ENCODE measurements around the gene STC2. TPM values are rescaled to one million over a fixed set of nuclear protein-coding genes. Genes with fewer than 3 reads are reported as not detected.

The STC2 gene
- total and polyA plus RNA-seq, 2 of the 4 experiments (the other 2 are of a cell fraction), result 87.5 to 270 TPM

DNA sequence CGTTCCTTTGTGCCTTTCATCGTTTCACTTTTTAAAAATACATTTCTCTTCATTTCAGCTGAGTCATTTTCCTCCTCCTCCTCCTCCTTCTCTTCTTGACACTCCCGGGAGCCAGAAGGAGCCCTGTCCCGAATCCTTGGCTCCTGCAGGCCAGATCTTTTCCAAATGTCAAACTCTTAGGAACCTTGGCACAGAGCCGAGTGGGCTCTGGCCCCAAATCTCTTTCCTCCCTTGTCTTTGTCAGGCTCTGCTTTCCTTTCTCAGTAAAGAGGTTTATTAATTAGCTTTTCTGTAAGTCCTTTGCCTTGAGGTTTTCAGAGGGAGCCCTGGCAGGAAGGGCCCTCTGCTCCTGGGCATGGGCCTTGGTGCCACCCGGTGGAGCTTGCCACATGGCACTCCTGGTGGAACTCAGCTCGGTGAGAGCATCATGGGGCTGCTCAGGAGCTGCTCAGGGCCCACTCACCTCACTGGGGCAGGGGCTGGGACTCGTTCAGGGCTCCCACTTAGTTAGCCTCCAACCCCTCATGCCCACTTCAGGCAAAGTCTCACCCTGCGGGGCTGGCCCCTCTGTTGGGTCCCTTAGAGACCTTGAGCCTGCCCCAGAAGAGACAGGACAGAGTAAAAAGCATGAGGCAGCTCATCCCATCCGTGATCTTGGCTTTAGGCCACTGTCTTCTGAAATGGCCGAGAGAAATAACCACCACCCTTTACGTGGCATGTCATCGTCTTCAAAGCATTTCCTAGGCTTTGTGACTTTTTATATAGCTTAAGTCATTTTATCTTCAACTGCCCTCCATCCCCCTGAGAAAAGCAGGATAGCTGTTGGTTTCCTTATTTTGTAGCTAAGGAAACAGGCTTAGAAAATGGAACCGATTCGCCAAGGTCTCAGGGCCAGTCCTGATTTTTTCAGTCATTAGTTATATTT is 17.1 kb downstream of the STC2 start:
- in situ Hi-C loops (cut with MboI; ENCODE audit: low sequenced_read_pairs), result no loop called here
- Histone ChIP-seq H3K27ac (ENCODE audit: insufficient read depth, low read length) (peak overlapping the region; percentile 82), H2BK15ac (ENCODE audit: low read depth, low read length) (peak overlapping the region; percentile 96; the same call in 2 of the 3 replicates)

More for the DNA sequence above, 17.1 kb downstream of the STC2 start:
- Histone ChIP-seq H3K18ac (ENCODE audit: low read depth, low read length) (peak overlapping the region; percentile 97), H2AFZ (replicated peaks; ENCODE audit: low read length, poor library complexity) (peak overlapping the region; percentile 87), H3K79me1 (ENCODE audit: low read depth in 1 of 2, low read length in 2 of 2) (no peaks in the 10 kb centered on the region), H2AK5ac (ENCODE audit: low read depth, low read length) (peak overlapping the region; percentile 89), H3K36me3 (ENCODE audit: control insufficient read depth, insufficient read depth, low read length) (no peaks in the 10 kb centered on the region; the same call in 1 of the 2 replicates), H4K8ac (ENCODE audit: low read depth in 2 of 2, low read length in 2 of 2) (peak overlapping the region; percentile 88 to 89), H3K56ac (ENCODE audit: extremely low read depth, insufficient read depth, low read length) (peak overlapping the region; percentile 37), H3K9me3 (ENCODE audit: control insufficient read depth, insufficient read depth, low read length) (peaks cover 4% of the 10 kb centered on the region), H3K9me1 (ENCODE audit: insufficient read depth, low read length) (no peaks in the 10 kb centered on the region), H4K91ac (ENCODE audit: insufficient read depth, low read depth, low read length) (peak overlapping the region; percentile 90), H3K4ac (ENCODE audit: low read depth, low read length) (peak overlapping the region; percentile 58), H3K4me3 (ENCODE audit: insufficient read depth, low read depth, low read length) (no peak overlapping the region), H2BK120ac (ENCODE audit: low read depth, low read length) (peak overlapping the region; percentile 93), H2BK20ac (ENCODE audit: low read depth, low read length) (peak overlapping the region; percentile 72), H4K5ac (ENCODE audit: low read depth, low read length) (peak overlapping the region; percentile 91), H3K4me2 (ENCODE audit: low read depth, low read length) (peak overlapping the region; percentile 53), H2BK5ac (ENCODE audit: low read depth, low read length, poor library complexity, severe bottlenecking) (peak overlapping the region; percentile 62), H4K20me1 (ENCODE audit: insufficient read depth, low read length) (peaks cover 17% of the 10 kb centered on the region), H3K23ac (ENCODE audit: low read depth, low read length) (peak overlapping the region; percentile 48), H3K4me1 (ENCODE audit: control insufficient read depth, insufficient read depth, low read length) (peaks cover 15% of the 10 kb centered on the region), H3K14ac (replicated peaks; ENCODE audit: low read depth, low read length) (peak overlapping the region; percentile 68), H3K27me3 (ENCODE audit: control insufficient read depth, insufficient read depth, low read length) (no peaks in the 10 kb centered on the region), H3K9ac (ENCODE audit: low read depth, low read length) (peak overlapping the region; percentile 56), H2AK9ac (replicated peaks; ENCODE audit: low read depth, low read length, poor library complexity) (peak overlapping the region; percentile 85)
- peak; percentile 29 for DNase-seq
- peak; percentile 21 for ATAC-seq (ENCODE audit: low read depth)
- intact Hi-C loops (cut with micrococcal nuclease), result no loop called here
- no TSS peak for BruUV-seq (replicated peaks)
- no peak for TF ChIP-seq POLR2A (IDR thresholded peaks at IDR 0.05; ENCODE audit: low read depth, low read length)
- TF ChIP-seq, protein P1, sequence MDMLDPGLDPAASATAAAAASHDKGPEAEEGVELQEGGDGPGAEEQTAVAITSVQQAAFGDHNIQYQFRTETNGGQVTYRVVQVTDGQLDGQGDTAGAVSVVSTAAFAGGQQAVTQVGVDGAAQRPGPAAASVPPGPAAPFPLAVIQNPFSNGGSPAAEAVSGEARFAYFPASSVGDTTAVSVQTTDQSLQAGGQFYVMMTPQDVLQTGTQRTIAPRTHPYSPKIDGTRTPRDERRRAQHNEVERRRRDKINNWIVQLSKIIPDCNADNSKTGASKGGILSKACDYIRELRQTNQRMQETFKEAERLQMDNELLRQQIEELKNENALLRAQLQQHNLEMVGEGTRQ (IDR thresholded peaks at IDR 0.05; ENCODE audit: low read depth, low read length), result no peak
- TF ChIP-seq SMC3 (IDR thresholded peaks at IDR 0.05; ENCODE audit: low read depth, low read length), result no peak
- peak; percentile 88 for TF ChIP-seq NFE2L2 (IDR thresholded peaks at IDR 0.05; ENCODE audit: low read depth, low read length)
- no peak for TF ChIP-seq CEBPB (IDR thresholded peaks at IDR 0.05; ENCODE audit: low read depth, low read length)
- TF ChIP-seq MAFK (IDR thresholded peaks at IDR 0.05; ENCODE audit: low read depth, low read length), result 0 out of 2 replicates have a peak, but pooled peaks have one; percentile 6
- no peak for TF ChIP-seq MAZ (IDR thresholded peaks at IDR 0.05; ENCODE audit: borderline replicate concordance, low read depth, low read length)
- TF ChIP-seq RCOR1 (IDR thresholded peaks at IDR 0.05; ENCODE audit: insufficient replicate concordance, low read length), result no peak
- TF ChIP-seq, protein P2, sequence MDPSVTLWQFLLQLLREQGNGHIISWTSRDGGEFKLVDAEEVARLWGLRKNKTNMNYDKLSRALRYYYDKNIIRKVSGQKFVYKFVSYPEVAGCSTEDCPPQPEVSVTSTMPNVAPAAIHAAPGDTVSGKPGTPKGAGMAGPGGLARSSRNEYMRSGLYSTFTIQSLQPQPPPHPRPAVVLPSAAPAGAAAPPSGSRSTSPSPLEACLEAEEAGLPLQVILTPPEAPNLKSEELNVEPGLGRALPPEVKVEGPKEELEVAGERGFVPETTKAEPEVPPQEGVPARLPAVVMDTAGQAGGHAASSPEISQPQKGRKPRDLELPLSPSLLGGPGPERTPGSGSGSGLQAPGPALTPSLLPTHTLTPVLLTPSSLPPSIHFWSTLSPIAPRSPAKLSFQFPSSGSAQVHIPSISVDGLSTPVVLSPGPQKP (IDR thresholded peaks at IDR 0.05; ENCODE audit: borderline replicate concordance, low read depth, low read length), result no peak
- no peak for TF ChIP-seq BHLHE40 (IDR thresholded peaks at IDR 0.05; ENCODE audit: low read depth, low read length)
- TF ChIP-seq FOS (IDR thresholded peaks at IDR 0.05; ENCODE audit: low read depth, low read length), result no peak
- dilution Hi-C loops (cut with HindIII; ENCODE audit: low sequenced_read_pairs, unreplicated experiment), result no loop called here
- POLR2A ChIA-PET (ENCODE audit: unreplicated experiment), result interaction anchor here (1.6 kb wide), 1 partner anchor 9 kb away, joined by 3 read pairs; no protein-coding TSS in a partner anchor
- WGBS, 2 experiments (ENCODE audit: extremely low coverage in 2 of 2, insufficient read length in 1 of 2), result 29% methylated on average over 6 of the region's 15 CpGs; no CpG with 5 or more reads in 1 of the 2 experiments
- CTCF ChIA-PET, result interaction anchor here (1.2 to 1.5 kb wide), 4 partner anchors 9 to 21 kb away, joined by 3 to 4 read pairs (median 4); no protein-coding TSS in a partner anchor

All from IMR-90 (cell line).